ENCODE results near the gene ACADS. TPM values are rescaled to one million over a fixed set of nuclear protein-coding genes. Genes with fewer than 3 reads are reported as not detected.

ACADS gene
- total and polyA plus RNA-seq, 9 of the 15 experiments (the other 6 are each of a cell fraction or from before 2014, with no cell fraction given): 0.06 to 20.3 (median 8.8) TPM

DNA sequence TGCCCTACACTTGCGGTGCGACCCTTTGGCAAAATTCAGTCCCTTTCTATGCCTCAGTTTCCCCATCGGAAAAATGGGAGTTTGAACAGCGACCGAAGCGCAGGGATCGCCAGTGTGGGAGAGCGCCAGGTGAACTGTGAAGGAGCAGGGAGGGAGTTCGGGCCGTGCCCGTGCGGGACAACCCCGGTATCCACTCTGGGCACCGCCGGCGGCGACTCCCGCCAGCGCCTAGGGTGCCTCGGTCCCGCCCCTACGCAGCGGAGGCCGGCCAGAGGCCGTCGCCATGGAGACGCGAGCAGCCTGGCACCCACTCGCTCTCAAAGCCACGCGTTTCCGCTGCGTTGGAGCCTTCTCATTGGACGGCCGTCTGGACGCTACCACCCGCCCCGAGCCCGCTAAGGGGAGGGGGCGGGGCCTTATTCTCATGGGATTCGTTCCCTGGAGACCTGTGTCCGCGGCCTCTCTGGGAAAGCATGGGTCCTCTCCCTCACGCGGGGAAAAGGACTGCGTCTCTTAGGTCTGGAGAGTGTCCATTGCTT, 39.4 kb upstream of the ACADS start (continued):
- TF ChIP-seq, protein P1, sequence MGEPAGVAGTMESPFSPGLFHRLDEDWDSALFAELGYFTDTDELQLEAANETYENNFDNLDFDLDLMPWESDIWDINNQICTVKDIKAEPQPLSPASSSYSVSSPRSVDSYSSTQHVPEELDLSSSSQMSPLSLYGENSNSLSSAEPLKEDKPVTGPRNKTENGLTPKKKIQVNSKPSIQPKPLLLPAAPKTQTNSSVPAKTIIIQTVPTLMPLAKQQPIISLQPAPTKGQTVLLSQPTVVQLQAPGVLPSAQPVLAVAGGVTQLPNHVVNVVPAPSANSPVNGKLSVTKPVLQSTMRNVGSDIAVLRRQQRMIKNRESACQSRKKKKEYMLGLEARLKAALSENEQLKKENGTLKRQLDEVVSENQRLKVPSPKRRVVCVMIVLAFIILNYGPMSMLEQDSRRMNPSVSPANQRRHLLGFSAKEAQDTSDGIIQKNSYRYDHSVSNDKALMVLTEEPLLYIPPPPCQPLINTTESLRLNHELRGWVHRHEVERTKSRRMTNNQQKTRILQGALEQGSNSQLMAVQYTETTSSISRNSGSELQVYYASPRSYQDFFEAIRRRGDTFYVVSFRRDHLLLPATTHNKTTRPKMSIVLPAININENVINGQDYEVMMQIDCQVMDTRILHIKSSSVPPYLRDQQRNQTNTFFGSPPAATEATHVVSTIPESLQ (CRISPR knock-in tag; IDR thresholded peaks at IDR 0.05): no peak
- no peak for TF ChIP-seq KAT8 (IDR thresholded peaks at IDR 0.05; ENCODE audit: low read depth)
- no peak for TF ChIP-seq YBX1 (IDR thresholded peaks at IDR 0.05)
- TF ChIP-seq, protein P2, sequence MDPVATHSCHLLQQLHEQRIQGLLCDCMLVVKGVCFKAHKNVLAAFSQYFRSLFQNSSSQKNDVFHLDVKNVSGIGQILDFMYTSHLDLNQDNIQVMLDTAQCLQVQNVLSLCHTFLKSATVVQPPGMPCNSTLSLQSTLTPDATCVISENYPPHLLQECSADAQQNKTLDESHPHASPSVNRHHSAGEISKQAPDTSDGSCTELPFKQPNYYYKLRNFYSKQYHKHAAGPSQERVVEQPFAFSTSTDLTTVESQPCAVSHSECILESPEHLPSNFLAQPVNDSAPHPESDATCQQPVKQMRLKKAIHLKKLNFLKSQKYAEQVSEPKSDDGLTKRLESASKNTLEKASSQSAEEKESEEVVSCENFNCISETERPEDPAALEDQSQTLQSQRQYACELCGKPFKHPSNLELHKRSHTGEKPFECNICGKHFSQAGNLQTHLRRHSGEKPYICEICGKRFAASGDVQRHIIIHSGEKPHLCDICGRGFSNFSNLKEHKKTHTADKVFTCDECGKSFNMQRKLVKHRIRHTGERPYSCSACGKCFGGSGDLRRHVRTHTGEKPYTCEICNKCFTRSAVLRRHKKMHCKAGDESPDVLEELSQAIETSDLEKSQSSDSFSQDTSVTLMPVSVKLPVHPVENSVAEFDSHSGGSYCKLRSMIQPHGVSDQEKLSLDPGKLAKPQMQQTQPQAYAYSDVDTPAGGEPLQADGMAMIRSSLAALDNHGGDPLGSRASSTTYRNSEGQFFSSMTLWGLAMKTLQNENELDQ (CRISPR knock-in tag; IDR thresholded peaks at IDR 0.05; ENCODE audit: borderline replicate concordance): no peak
- TF ChIP-seq ZNF436 (CRISPR knock-in tag; IDR thresholded peaks at IDR 0.05): no peak
- TF ChIP-seq, protein P3, sequence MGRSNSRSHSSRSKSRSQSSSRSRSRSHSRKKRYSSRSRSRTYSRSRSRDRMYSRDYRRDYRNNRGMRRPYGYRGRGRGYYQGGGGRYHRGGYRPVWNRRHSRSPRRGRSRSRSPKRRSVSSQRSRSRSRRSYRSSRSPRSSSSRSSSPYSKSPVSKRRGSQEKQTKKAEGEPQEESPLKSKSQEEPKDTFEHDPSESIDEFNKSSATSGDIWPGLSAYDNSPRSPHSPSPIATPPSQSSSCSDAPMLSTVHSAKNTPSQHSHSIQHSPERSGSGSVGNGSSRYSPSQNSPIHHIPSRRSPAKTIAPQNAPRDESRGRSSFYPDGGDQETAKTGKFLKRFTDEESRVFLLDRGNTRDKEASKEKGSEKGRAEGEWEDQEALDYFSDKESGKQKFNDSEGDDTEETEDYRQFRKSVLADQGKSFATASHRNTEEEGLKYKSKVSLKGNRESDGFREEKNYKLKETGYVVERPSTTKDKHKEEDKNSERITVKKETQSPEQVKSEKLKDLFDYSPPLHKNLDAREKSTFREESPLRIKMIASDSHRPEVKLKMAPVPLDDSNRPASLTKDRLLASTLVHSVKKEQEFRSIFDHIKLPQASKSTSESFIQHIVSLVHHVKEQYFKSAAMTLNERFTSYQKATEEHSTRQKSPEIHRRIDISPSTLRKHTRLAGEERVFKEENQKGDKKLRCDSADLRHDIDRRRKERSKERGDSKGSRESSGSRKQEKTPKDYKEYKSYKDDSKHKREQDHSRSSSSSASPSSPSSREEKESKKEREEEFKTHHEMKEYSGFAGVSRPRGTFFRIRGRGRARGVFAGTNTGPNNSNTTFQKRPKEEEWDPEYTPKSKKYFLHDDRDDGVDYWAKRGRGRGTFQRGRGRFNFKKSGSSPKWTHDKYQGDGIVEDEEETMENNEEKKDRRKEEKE (IDR thresholded peaks at IDR 0.05; ENCODE audit: borderline replicate concordance in 1 of 2, control insufficient read depth in 1 of 2, low read depth in 2 of 2, low read length in 1 of 2): peak in 1 of 2 experiments; percentile 68; a peak in 1 of 4 replicates
- TF ChIP-seq ZNF707 (CRISPR knock-in tag; conservative IDR thresholded peaks at IDR 0.05): no peak
- TF ChIP-seq RBM25 (IDR thresholded peaks at IDR 0.05; ENCODE audit: low read depth, low read length, severe bottlenecking): peak; percentile 77
- TF ChIP-seq CXXC5 (CRISPR knock-in tag; IDR thresholded peaks at IDR 0.05): peak; percentile 90
- no peak for TF ChIP-seq CHCHD3 (CRISPR knock-in tag; IDR thresholded peaks at IDR 0.05)
- no peak for TF ChIP-seq MEIS2 (IDR thresholded peaks at IDR 0.05; ENCODE audit: partially characterized antibody)
- peak in 1 of 2 experiments; percentile 14; a peak in 1 of 4 replicates for TF ChIP-seq KDM1A (IDR thresholded peaks at IDR 0.05)
- TF ChIP-seq MYC (IDR thresholded peaks at IDR 0.05; ENCODE audit: low read depth, low read length): no peak
- no peak for TF ChIP-seq MYC (CRISPR knock-in tag; IDR thresholded peaks at IDR 0.05; ENCODE audit: borderline replicate concordance, low read depth)
- TF ChIP-seq, protein P4, sequence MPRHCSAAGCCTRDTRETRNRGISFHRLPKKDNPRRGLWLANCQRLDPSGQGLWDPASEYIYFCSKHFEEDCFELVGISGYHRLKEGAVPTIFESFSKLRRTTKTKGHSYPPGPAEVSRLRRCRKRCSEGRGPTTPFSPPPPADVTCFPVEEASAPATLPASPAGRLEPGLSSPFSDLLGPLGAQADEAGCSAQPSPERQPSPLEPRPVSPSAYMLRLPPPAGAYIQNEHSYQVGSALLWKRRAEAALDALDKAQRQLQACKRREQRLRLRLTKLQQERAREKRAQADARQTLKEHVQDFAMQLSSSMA (CRISPR knock-in tag; IDR thresholded peaks at IDR 0.05): no peak
- no peak for TF ChIP-seq XRCC4 (IDR thresholded peaks at IDR 0.05; ENCODE audit: extremely low read depth, insufficient read depth, insufficient read length)
- no peak for TF ChIP-seq ASH1L (IDR thresholded peaks at IDR 0.05; ENCODE audit: borderline replicate concordance, low read depth, partially characterized antibody)
- TF ChIP-seq ARID1B (IDR thresholded peaks at IDR 0.05): peak; percentile 10; the same call in 1 of the 2 replicates
- 0 out of 2 replicates have a peak, but pooled peaks have one; percentile 33 for TF ChIP-seq HDGF (IDR thresholded peaks at IDR 0.05)
- no peak for TF ChIP-seq HCFC1 (IDR thresholded peaks at IDR 0.05; ENCODE audit: low read depth, low read length)
- TF ChIP-seq PML (IDR thresholded peaks at IDR 0.05; ENCODE audit: low read length): peak; percentile 62; the same call in 1 of the 2 replicates
- TF ChIP-seq MTA2 (IDR thresholded peaks at IDR 0.05; ENCODE audit: low read depth): no peak

Measured in K562 (cell line).